T-helper 9 cell (primary cell): ENCODE measurements around the gene MRTFA.

Source experiments
- DNase-seq: peaks from one replicate; pipeline ENCODE4 v3.0.0-alpha.2; 2020

The MRTFA gene

GRCh38 chr22:40407831-40408717 is 228.4 kb downstream of the MRTFA start:
- DNase-seq: no peak

- DNase-seq: no peak
These were observed 229.3 kb downstream of the MRTFA start for GRCh38 chr22:40407021-40407761.

- no peak for DNase-seq
These were observed 230.2 kb downstream of the MRTFA start for GRCh38 chr22:40406063-40406890.

DNA sequence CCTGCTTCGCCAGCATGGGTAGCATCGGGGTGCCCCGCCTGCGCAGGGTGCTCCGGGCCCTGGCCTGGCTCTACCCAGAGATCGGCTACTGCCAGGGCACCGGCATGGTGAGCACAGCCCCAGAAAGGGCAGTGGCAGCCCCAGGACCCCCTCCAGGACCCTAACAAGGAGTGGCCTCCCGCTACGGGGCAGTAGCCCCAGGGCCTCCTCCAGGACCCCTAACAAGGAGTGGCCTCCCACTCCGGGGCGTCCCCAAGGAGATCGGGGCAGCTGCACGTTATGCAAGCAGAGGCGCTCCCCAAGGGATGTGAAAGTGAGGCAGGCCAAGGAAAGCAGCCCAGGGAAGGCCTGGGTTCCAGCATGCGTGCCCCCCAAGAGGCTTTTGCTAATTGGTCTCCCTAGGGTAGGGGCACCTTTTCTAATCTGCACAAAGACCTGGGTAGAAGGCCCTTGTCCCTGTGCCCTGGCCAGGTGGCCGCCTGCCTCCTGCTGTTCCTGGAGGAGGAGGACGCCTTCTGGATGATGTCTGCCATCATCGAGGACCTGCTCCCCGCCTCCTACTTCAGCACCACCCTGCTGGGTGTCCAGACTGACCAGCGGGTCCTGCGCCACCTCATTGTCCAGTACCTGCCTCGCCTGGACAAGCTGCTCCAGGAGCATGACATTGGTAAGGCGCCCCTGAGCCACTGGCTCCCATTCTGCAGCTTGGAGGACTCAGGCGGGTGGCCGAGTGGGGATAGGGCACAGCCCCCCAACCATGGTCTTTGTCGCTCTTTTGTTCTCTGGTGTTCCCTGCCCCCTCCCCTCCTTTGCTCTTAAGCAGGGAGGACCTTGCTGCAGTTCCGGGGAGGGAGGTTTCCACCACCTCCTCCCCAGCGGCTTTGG is 231.1 kb downstream of the MRTFA start:
- DNase-seq: no peak

GRCh38 chr22:40404251-40405177 is 232.0 kb downstream of the MRTFA start:
- no peak for DNase-seq

DNA sequence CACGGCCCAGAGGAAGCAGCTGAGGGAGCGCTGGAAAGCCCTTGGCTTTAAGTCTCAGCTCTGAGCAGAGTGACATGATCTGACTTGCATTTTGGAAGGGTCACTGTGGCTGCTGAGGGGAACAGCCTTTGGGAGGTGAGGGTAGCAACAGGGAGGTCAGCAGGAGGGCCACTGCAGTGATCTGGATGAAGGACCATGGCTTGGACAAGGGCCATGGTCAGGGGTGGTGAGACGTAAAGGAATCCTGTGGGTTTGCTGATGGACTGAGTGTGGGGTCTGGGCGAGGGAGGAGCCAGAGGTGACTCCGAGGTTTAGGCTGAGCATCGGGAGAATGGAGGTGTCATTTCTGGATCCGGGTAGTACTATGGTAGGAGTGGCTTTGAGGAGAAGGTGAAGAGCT is 232.9 kb downstream of the MRTFA start:
- no peak for DNase-seq

GRCh38 chr22:40403141-40403540 is 233.4 kb downstream of the MRTFA start:
- no peak for DNase-seq

GRCh38 chr22:40401981-40402406 is 234.5 kb downstream of the MRTFA start:
- DNase-seq: no peak

- DNase-seq: peak; percentile 47
These were observed 235.0 kb downstream of the MRTFA start for GRCh38 chr22:40401532-40401931.

- peak; percentile 19 for DNase-seq
These were observed 236.4 kb downstream of the MRTFA start for GRCh38 chr22:40400159-40400558.

DNA sequence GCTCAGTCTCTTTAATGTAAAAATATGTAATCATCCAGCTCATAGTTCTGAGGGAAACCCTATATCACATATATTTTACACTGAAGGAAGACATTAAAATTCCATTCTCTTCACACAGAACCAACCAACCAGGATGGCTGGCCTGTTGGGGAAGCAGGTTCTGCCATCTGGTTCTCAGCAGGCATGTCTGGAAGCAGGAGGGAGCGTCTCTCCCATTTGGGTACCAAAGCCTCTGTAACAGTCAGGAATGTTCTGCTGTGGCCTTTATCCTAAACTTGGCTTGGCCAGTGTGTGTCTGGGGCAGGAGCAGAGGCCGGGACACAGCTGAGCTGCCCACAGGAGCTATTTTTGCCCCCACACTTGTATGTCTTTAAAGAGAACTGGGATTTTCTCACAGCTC is 236.9 kb downstream of the MRTFA start:
- no peak for DNase-seq

DNA sequence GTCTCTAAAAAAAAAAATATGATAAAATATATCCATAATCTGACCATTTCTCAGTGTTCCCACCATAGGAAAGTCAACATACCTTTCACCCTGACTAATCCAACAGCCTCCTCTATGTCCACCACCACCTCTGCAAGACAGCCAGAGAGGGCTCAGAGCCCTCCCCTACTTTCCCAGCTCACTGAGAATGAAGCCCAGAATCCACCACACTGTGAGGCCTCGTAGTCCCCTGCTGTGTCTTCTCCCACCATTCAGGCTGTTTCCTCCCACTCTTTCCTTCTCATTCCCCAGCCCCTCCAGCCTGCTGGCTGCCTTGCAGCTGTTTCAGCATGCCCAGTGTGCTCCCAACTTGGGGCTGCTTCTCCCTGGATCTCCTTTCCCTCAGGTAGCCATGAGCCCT is 239.1 kb downstream of the MRTFA start:
- DNase-seq: no peak

- no peak for DNase-seq
These were observed 239.6 kb downstream of the MRTFA start for GRCh38 chr22:40396882-40397281.

DNA sequence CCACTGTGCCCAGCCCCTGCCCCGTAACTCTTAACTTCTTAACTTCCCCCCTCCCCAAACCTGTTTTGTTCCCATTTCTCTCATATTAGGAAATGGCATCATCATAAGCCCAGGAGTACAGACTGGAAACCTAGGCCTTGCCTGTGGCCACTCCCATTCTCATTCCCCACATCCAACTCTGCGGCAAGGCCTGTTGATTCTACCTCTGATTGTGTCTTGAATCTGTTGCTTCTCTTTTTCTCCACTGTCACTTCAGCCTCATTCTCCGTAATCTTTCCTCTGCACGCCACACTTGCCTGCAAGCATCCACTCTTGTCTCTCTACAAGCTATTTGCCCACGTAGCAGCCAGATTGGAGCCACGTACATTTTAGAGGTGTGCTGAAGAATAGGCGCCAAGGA is 240.9 kb downstream of the MRTFA start:
- no peak for DNase-seq

DNA sequence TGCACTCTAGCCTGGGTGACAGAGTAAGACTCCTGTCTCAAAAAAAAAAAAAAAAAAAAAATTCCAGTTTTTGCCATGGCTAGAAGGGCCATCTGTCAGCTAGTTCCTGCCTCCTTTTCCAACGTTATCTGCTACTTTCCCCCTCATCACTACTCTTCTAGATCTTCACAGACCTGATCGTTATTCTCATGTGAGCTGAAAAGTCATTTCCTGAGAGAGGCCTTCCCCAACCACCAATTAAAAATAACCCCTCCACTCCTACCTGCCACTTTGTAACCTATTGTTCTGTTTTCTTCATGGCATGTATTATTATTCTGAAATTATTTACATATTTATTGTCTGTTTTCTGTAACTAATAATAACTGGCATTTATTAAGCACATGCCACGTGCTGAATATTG is 241.9 kb downstream of the MRTFA start:
- no peak for DNase-seq

- DNase-seq: no peak
These were observed 243.9 kb downstream of the MRTFA start for GRCh38 chr22:40392618-40393017.

- DNase-seq: no peak
These were observed 245.1 kb downstream of the MRTFA start for GRCh38 chr22:40391417-40391816.

DNA sequence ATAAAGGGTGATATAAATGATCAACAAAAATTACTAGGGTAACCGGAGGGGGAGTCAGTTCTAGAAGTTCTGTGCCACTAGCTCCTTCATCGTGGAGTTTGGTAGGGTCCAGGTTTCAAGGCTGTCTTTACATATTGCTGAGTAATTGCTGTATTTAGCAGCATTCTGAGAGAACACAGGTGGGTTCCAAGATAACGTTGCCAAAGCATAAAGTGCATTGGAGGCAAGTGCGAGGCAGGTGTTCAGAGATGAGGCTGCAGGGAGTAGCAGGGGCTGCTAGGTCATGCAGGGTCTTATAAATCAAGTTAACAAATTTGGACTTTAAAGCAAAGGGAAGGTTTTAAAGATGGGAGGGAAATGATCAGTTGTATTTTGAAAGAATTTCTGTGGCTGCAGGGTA is 248.3 kb downstream of the MRTFA start:
- DNase-seq: no peak

- DNase-seq: no peak
These were observed 248.8 kb downstream of the MRTFA start for GRCh38 chr22:40387746-40388145.

GRCh38 chr22:40385036-40385782 is 251.3 kb downstream of the MRTFA start:
- no peak for DNase-seq
